ENCODE results near the gene SAMD11.

DNA sequence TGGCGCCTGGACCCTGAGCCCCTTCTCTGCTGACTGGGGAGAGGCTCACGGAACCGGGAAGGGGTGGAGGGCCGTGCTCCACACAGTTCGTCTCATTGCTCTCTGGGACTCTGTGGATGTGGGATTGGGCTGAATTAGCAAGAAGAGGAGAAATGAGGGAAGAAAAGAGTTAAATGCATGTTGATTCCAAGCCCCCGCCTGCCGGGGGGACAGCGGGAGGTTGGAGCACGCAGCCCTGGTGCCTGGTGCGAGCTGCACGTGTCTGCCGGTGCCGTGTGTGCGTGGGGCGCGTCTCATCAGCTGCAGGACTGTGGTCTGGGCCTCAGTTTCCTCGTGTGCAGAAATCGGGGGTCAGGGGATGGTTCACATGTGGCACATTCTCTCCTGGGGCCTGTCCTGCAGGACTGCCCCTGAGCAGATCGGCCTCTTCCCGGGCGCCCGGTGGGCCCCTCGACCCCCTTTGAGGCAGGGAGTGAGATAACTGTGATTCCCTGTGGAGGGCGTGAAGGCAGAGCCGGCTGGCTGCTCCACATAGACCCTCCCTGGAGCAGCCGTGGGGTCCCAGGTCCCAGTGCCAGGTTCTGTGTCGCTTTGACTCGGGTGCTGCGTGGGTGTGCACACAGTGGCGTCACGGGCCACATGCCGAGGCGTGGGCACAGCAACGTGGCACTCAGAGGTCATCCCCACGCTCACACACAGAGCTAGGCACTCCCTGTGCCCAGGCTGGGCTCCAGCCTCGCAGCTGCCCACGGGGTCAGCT, 11.4 kb downstream of the SAMD11 start:
- TF ChIP-seq, protein P1, sequence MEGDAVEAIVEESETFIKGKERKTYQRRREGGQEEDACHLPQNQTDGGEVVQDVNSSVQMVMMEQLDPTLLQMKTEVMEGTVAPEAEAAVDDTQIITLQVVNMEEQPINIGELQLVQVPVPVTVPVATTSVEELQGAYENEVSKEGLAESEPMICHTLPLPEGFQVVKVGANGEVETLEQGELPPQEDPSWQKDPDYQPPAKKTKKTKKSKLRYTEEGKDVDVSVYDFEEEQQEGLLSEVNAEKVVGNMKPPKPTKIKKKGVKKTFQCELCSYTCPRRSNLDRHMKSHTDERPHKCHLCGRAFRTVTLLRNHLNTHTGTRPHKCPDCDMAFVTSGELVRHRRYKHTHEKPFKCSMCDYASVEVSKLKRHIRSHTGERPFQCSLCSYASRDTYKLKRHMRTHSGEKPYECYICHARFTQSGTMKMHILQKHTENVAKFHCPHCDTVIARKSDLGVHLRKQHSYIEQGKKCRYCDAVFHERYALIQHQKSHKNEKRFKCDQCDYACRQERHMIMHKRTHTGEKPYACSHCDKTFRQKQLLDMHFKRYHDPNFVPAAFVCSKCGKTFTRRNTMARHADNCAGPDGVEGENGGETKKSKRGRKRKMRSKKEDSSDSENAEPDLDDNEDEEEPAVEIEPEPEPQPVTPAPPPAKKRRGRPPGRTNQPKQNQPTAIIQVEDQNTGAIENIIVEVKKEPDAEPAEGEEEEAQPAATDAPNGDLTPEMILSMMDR (IDR thresholded peaks at IDR 0.05), result no peak
- TF ChIP-seq, protein P2, sequence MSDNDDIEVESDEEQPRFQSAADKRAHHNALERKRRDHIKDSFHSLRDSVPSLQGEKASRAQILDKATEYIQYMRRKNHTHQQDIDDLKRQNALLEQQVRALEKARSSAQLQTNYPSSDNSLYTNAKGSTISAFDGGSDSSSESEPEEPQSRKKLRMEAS (CRISPR knock-in tag; IDR thresholded peaks at IDR 0.05), result no peak
- TF ChIP-seq, protein P3, sequence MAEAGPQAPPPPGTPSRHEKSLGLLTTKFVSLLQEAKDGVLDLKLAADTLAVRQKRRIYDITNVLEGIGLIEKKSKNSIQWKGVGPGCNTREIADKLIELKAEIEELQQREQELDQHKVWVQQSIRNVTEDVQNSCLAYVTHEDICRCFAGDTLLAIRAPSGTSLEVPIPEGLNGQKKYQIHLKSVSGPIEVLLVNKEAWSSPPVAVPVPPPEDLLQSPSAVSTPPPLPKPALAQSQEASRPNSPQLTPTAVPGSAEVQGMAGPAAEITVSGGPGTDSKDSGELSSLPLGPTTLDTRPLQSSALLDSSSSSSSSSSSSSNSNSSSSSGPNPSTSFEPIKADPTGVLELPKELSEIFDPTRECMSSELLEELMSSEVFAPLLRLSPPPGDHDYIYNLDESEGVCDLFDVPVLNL (CRISPR knock-in tag; IDR thresholded peaks at IDR 0.05; ENCODE audit: borderline replicate concordance, low read depth), result no peak
